ENCODE results near the gene ZDHHC1.
A peak's percentile ranks its signal among the peaks of the same experiment; 100 is the strongest.

Gene ZDHHC1

GRCh38 chr16:67415872-67416793 is at the start of gene ZDHHC1:
Gene ZDHHC1, minus strand, starts transcription at chr16:67416477. Its CDS starts 8,702 bp downstream, at chr16:67407775.
- DNase-seq = peak; percentile 29 to 60

GRCh38 chr16:67464565-67464964 is 48.3 kb upstream of the ZDHHC1 start:
- DNase-seq = no peak

- no peak for DNase-seq
These were observed 47.4 kb upstream of the ZDHHC1 start for GRCh38 chr16:67463691-67464090.

- no peak for DNase-seq
These were observed 46.8 kb upstream of the ZDHHC1 start for GRCh38 chr16:67463059-67463458.

- no peak for DNase-seq
These were observed 46.0 kb upstream of the ZDHHC1 start for GRCh38 chr16:67462279-67462655.

- no peak for DNase-seq
These were observed 45.5 kb upstream of the ZDHHC1 start for GRCh38 chr16:67461600-67462278.

GRCh38 chr16:67460961-67461360 is 44.7 kb upstream of the ZDHHC1 start:
- no peak for DNase-seq

GRCh38 chr16:67460168-67460567 is 43.9 kb upstream of the ZDHHC1 start:
- DNase-seq = peak in 1 of 2 experiments; percentile 28

- no peak for DNase-seq
These were observed 43.5 kb upstream of the ZDHHC1 start for GRCh38 chr16:67459861-67460150.

GRCh38 chr16:67459066-67459860 is 43.0 kb upstream of the ZDHHC1 start:
- DNase-seq = peak; percentile 70 to 85

GRCh38 chr16:67458121-67458641 is 41.9 kb upstream of the ZDHHC1 start:
- DNase-seq = no peak

GRCh38 chr16:67457611-67458010 is 41.3 kb upstream of the ZDHHC1 start:
- no peak for DNase-seq

GRCh38 chr16:67456391-67457081 is 40.3 kb upstream of the ZDHHC1 start:
- peak; percentile 8 to 43 for DNase-seq

GRCh38 chr16:67454852-67455251 is 38.6 kb upstream of the ZDHHC1 start:
- DNase-seq = no peak

- no peak for DNase-seq
These were observed 37.8 kb upstream of the ZDHHC1 start for GRCh38 chr16:67454104-67454503.

GRCh38 chr16:67451704-67452435 is 35.6 kb upstream of the ZDHHC1 start:
- no peak for DNase-seq

GRCh38 chr16:67451061-67451703 is 34.9 kb upstream of the ZDHHC1 start:
- no peak for DNase-seq

- no peak for DNase-seq
These were observed 33.5 kb upstream of the ZDHHC1 start for GRCh38 chr16:67449739-67450138.

GRCh38 chr16:67449336-67449735 is 33.1 kb upstream of the ZDHHC1 start:
- DNase-seq = peak in 1 of 2 experiments; percentile 55

GRCh38 chr16:67448580-67448979 is 32.3 kb upstream of the ZDHHC1 start:
- DNase-seq = no peak

GRCh38 chr16:67447508-67448076 is 31.3 kb upstream of the ZDHHC1 start:
- DNase-seq = peak; percentile 17 to 59
